K562 (cell line): ENCODE measurements around the gene DEPDC4. TPM values are rescaled to one million over a fixed set of nuclear protein-coding genes. Genes with fewer than 3 reads are reported as not detected.

ENCODE experiments used
- ATAC-seq: fragments of 200-7000 bp; cut with Tn5 transposase; 3 replicates; pipeline ENCODE4 v1.9.1; 2020; ENCODE audit warnings: moderate library complexity
- BruUV-seq: library from RNA; stranded (reverse); fragments of 400-500 nt; replicated peaks from 2 replicates; lab custom pipeline; 2021; lab: Mats Ljungman, UMichigan
- CTCF ChIA-PET: fragments of 300-600 bp; formaldehyde crosslinking; extraction: SDS; loops from one replicate; lab custom pipeline; 2021; ENCODE audit warnings: low intra/inter-chr PET ratio; lab: Yijun Ruan, JAX
- POLR2A ChIA-PET: fragments of 300-600, 350-650 bp; sonication (Branson Sonifier 250); formaldehyde crosslinking; extraction: SDS; loops from one replicate; lab custom pipeline; 2021; ENCODE audit warnings: antibody characterized with exemption, inconsistent platforms; lab: Yijun Ruan, JAX
- DNase-seq, 4 experiments: peaks; one replicate each; pipeline versions ENCODE4 v3.0.0 to v3.0.0-alpha.2; 2011 to 2018; ENCODE audit warnings: low spot score in 3 of 4, mixed read lengths in 3 of 4; ENCODE audit errors: extremely low read depth in 1 of 4
- FAIRE-seq: peaks from 2 replicates; lab custom pipeline; 2011; peaks lifted over from hg19 to GRCh38; lab: Jason Lieb, UNC
- H2AFZ ChIP-seq: 2 replicates; pipeline ENCODE4 v1.6.0; 2011; ENCODE audit warnings: low read depth, low read length, control low read depth, inconsistent platforms
- H3K27ac ChIP-seq: fragments of 200-600 bp; 3 replicates; pipeline ENCODE4 v1.8.0; 2011; ENCODE audit warnings: low read depth, mild to moderate bottlenecking, control low read depth, inconsistent platforms, low read length, moderate library complexity, mixed read lengths; ENCODE audit errors: extremely low read depth
- H3K27me3 ChIP-seq, 2 experiments: fragments of 300-600 bp in 1 of 2; 2 replicates in 1 of 2; 3 replicates in 1 of 2; pipeline versions ENCODE4 v1.6.0 to v1.8.0; 2011; ENCODE audit warnings: inconsistent platforms in 2 of 2, low read length in 2 of 2, mild to moderate bottlenecking in 1 of 2, mixed read lengths in 1 of 2, moderate library complexity in 1 of 2; ENCODE audit not compliant: control insufficient read depth in 2 of 2, insufficient read depth in 2 of 2
- H3K36me3 ChIP-seq: fragments of 300-600 bp; 3 replicates; pipeline ENCODE4 v1.8.0; 2011; ENCODE audit warnings: mild to moderate bottlenecking, low read length, inconsistent platforms; ENCODE audit not compliant: control insufficient read depth, insufficient read depth
- H3K4me1 ChIP-seq, 2 experiments: fragments of 200-600 bp in 1 of 2; replicated peaks in 1 of 2; 2 replicates in 1 of 2; 3 replicates in 1 of 2; pipeline versions ENCODE4 v1.5.1 to v1.8.0; 2011; ENCODE audit warnings: inconsistent platforms in 2 of 2, low read length in 2 of 2, mild to moderate bottlenecking in 1 of 2, mixed read lengths in 1 of 2, moderate library complexity in 1 of 2; ENCODE audit not compliant: control insufficient read depth in 2 of 2, insufficient read depth in 2 of 2
- H3K4me2 ChIP-seq: 2 replicates; pipeline ENCODE4 v1.6.1; 2011; ENCODE audit warnings: low read length, control low read depth, inconsistent platforms, mixed read lengths; ENCODE audit not compliant: insufficient read depth
- H3K4me3 ChIP-seq: fragments of 200-600 bp; sonication (generic), shearing (Covaris generic); 2 replicates; pipeline ENCODE4 v1.5.1; 2016; ENCODE audit warnings: control low read depth, inconsistent platforms
- H3K79me2 ChIP-seq: fragments of 200-600 bp; 3 replicates; pipeline ENCODE4 v1.8.0; 2011; ENCODE audit warnings: low read length, inconsistent platforms; ENCODE audit not compliant: control insufficient read depth, insufficient read depth
- H3K9ac ChIP-seq, 2 experiments: 2 replicates each; pipeline versions ENCODE4 v1.6.0 to v1.6.1; 2011; ENCODE audit warnings: low read depth in 2 of 2, low read length in 2 of 2, control low read depth in 1 of 2, inconsistent platforms in 1 of 2, mild to moderate bottlenecking in 1 of 2, mixed read lengths in 1 of 2; ENCODE audit not compliant: insufficient read depth in 1 of 2
- H3K9me1 ChIP-seq: one replicate; pipeline ENCODE4 v1.6.0; 2011; ENCODE audit warnings: inconsistent platforms, mild to moderate bottlenecking, low read length, moderate library complexity; ENCODE audit not compliant: control insufficient read depth, insufficient read depth
- H3K9me3 ChIP-seq: replicated peaks from 2 replicates; pipeline ENCODE4 v1.5.1; 2011; ENCODE audit warnings: low read depth, low read length, inconsistent platforms; ENCODE audit not compliant: control insufficient read depth, insufficient read depth
- H4K20me1 ChIP-seq: replicated peaks from 2 replicates; pipeline ENCODE4 v1.6.1; 2011; ENCODE audit warnings: low read length, inconsistent platforms, mixed read lengths; ENCODE audit not compliant: control insufficient read depth, insufficient read depth
- FOXM1 ChIP-seq, 2 experiments: fragments of 450-650 bp in 1 of 2; sonication (generic) in 1 of 2; formaldehyde crosslinking in 1 of 2; IDR thresholded peaks; 2 replicates each; pipeline versions ENCODE4 v1.6.1 to v1.9.0; 2017 to 2022; ENCODE audit warnings: low read depth in 2 of 2, mild to moderate bottlenecking in 2 of 2, missing genetic modification reagents in 1 of 2, moderate library complexity in 1 of 2
- MED1 ChIP-seq: sonication (generic); formaldehyde crosslinking; IDR thresholded peaks from 2 replicates; pipeline ENCODE4 v1.8.1; 2023; ENCODE audit warnings: missing genetic modification reagents, borderline replicate concordance
- MEF2A ChIP-seq: IDR thresholded peaks from 2 replicates; pipeline ENCODE4 v1.6.1; 2011; ENCODE audit warnings: low read depth, mild to moderate bottlenecking, low read length, moderate library complexity; ENCODE audit not compliant: control insufficient read depth
- MYBL2 ChIP-seq, 2 experiments: fragments of 450-650 bp in 1 of 2; sonication (generic) in 1 of 2; formaldehyde crosslinking in 1 of 2; IDR thresholded peaks; 2 replicates each; pipeline versions ENCODE4 v1.6.1 to v1.8.1; 2017 to 2022; ENCODE audit warnings: borderline replicate concordance in 1 of 2, inconsistent platforms in 1 of 2, low read depth in 1 of 2, mild to moderate bottlenecking in 1 of 2, missing genetic modification reagents in 1 of 2, moderate library complexity in 1 of 2
- NBN ChIP-seq: fragments of 450-650 bp; IDR thresholded peaks from 2 replicates; pipeline ENCODE4 v1.6.1; 2016; ENCODE audit warnings: low read depth, mild to moderate bottlenecking
- SREBF2 ChIP-seq: sonication (generic); formaldehyde crosslinking; IDR thresholded peaks from 2 replicates; pipeline ENCODE4 v1.4.0; 2020; ENCODE audit warnings: mild to moderate bottlenecking, missing genetic modification reagents
- TAL1 ChIP-seq: fragments of 450-650 bp; IDR thresholded peaks from 2 replicates; pipeline ENCODE4 v1.6.1; 2016; ENCODE audit warnings: mild to moderate bottlenecking
- TCFL5 ChIP-seq: fragments of 250-450 bp; sonication (Bioruptor Pico); conservative IDR thresholded peaks from 2 replicates; pipeline ENCODE4 v1.6.1; 2021; ENCODE audit warnings: mild to moderate bottlenecking, moderate library complexity, matching md5 sums
- ZNF263 ChIP-seq: sonication (generic); formaldehyde crosslinking; IDR thresholded peaks from 2 replicates; pipeline ENCODE4 v1.8.0; 2022; ENCODE audit warnings: mild to moderate bottlenecking, missing genetic modification reagents, borderline replicate concordance
- WGBS: fragments of 100-300 bp; shearing (Covaris generic); methylation state at CpG from one replicate; pipeline ENCODE4 v1.1.6; 2016; ENCODE audit warnings: low coverage, mixed read lengths; ENCODE audit not compliant: insufficient coverage; ENCODE audit errors: missing lambda C conversion rate; 5-methylcytosine and 5-hydroxymethylcytosine counted together
- in situ Hi-C: fragments of 300-500 bp; cut with MboI; formaldehyde crosslinking; loops from 4 replicates; pipeline ENCODE4 v1.15.0; 2018; ENCODE audit warnings: inconsistent platforms, mixed read lengths
- intact Hi-C: fragments of 100-400 bp; cut with micrococcal nuclease; formaldehyde crosslinking; loops from 2 replicates; pipeline ENCODE4 v1.14.2; 2022
- polyA plus RNA-seq, 8 experiments: library from polyadenylated mRNA; depleted of rRNA in 4 of 8; stranded (reverse) in 5 of 8; unstranded in 3 of 8; fragments of >200 nt; fragmentation: Nextera tagmentation in 2 of 8; fragmentation: Illumina TruSeq in 1 of 8; extraction: Ambion mirVana in 2 of 8; extraction: Trizol in 1 of 8; gene quantifications; 2 replicates each; pipeline versions ENCODE4 v1.2.1 to v1.2.3, GENCODE V29; 2011 to 2014; ENCODE audit warnings: inconsistent platforms in 1 of 8, missing spikeins in 1 of 8
- total RNA-seq, 7 experiments: library from RNA; depleted of rRNA in 6 of 7; stranded (reverse); fragments of >200 nt in 6 of 7; fragmentation: Illumina TruSeq in 2 of 7; extraction: Trizol in 2 of 7; gene quantifications; 2 replicates each; pipeline versions ENCODE4 v1.2.1 to v1.2.3, GENCODE V29; 2011 to 2021; ENCODE audit warnings: low replicate concordance in 1 of 7
- TF ChIP-seq, protein P1 (sequence below): fragments of 250-450 bp; sonication (Bioruptor Pico); IDR thresholded peaks from 2 replicates; pipeline ENCODE4 v1.9.0; 2021; ENCODE audit warnings: mild to moderate bottlenecking
- TF ChIP-seq, protein P2 (sequence below), 2 experiments: fragments of 450-650 bp in 1 of 2; sonication (generic) in 1 of 2; formaldehyde crosslinking in 1 of 2; IDR thresholded peaks; 2 replicates each; pipeline versions ENCODE4 v1.7.1 to v1.9.0; 2016 to 2022; ENCODE audit warnings: inconsistent platforms in 1 of 2, mild to moderate bottlenecking in 1 of 2, missing genetic modification reagents in 1 of 2

The DEPDC4 gene
- total and polyA plus RNA-seq, 9 of the 15 experiments (the other 6 are each of a cell fraction or from before 2014, with no cell fraction given): 3.6 to 13.2 (median 7.4) TPM

DNA sequence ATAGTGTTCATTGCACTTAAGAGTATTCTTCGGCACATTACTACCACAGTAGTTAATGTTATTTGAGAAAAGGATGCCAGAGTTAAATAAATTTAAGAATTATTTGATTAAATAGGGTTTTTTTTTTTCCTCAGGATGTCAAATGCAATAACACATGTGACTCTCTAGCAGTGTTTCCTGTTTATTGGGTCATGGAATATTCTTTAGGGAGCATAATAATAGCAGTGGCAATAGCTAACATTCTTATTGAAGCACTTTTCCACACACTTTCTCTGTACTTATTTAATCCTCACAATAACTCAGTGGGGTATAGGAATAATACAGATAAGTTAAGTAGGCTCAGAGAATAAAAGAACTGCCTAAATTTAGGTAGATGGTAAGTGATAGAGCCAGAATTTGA, 44.4 kb upstream of the DEPDC4 start:
- no peak overlapping the region for H3K27ac ChIP-seq
- peaks cover 47% of the 10 kb centered on the region for H3K36me3 ChIP-seq
- H4K20me1 ChIP-seq: no peaks in the 10 kb centered on the region
- H3K4me2 ChIP-seq: no peak overlapping the region
- ATAC-seq (no peak), DNase-seq (no peak), FAIRE-seq (no peak)
- in situ Hi-C loops (no loop called here), intact Hi-C loops (no loop called here)
- TF ChIP-seq, protein P1, sequence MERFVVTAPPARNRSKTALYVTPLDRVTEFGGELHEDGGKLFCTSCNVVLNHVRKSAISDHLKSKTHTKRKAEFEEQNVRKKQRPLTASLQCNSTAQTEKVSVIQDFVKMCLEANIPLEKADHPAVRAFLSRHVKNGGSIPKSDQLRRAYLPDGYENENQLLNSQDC: no peak
- TF ChIP-seq FOXM1 (IDR thresholded peaks at IDR 0.05; ENCODE audit: low read depth) (no peak), FOXM1 (CRISPR knock-in tag; IDR thresholded peaks at IDR 0.05; ENCODE audit: low read depth) (no peak), MYBL2 (IDR thresholded peaks at IDR 0.05; ENCODE audit: low read depth) (no peak), MYBL2 (CRISPR knock-in tag; IDR thresholded peaks at IDR 0.05; ENCODE audit: borderline replicate concordance) (no peak), MEF2A (no peak), SREBF2 (no peak), TCFL5 (CRISPR knock-in tag) (no peak), NBN (no peak), TAL1 (no peak), ZNF263 (no peak), MED1 (no peak)
- TF ChIP-seq, protein P2, sequence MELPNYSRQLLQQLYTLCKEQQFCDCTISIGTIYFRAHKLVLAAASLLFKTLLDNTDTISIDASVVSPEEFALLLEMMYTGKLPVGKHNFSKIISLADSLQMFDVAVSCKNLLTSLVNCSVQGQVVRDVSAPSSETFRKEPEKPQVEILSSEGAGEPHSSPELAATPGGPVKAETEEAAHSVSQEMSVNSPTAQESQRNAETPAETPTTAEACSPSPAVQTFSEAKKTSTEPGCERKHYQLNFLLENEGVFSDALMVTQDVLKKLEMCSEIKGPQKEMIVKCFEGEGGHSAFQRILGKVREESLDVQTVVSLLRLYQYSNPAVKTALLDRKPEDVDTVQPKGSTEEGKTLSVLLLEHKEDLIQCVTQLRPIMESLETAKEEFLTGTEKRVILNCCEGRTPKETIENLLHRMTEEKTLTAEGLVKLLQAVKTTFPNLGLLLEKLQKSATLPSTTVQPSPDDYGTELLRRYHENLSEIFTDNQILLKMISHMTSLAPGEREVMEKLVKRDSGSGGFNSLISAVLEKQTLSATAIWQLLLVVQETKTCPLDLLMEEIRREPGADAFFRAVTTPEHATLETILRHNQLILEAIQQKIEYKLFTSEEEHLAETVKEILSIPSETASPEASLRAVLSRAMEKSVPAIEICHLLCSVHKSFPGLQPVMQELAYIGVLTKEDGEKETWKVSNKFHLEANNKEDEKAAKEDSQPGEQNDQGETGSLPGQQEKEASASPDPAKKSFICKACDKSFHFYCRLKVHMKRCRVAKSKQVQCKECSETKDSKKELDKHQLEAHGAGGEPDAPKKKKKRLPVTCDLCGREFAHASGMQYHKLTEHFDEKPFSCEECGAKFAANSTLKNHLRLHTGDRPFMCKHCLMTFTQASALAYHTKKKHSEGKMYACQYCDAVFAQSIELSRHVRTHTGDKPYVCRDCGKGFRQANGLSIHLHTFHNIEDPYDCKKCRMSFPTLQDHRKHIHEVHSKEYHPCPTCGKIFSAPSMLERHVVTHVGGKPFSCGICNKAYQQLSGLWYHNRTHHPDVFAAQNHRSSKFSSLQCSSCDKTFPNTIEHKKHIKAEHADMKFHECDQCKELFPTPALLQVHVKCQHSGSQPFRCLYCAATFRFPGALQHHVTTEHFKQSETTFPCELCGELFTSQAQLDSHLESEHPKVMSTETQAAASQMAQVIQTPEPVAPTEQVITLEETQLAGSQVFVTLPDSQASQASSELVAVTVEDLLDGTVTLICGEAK (IDR thresholded peaks at IDR 0.05): no peak
- TF ChIP-seq, protein P2 (CRISPR knock-in tag; IDR thresholded peaks at IDR 0.05): no peak
- ChIA-PET CTCF (no interaction called here), POLR2A (interaction anchor here (1.2 kb wide), 1 partner anchor 13 kb away, joined by 3 read pairs; no protein-coding TSS in a partner anchor)
- no TSS peak for BruUV-seq
- no peaks in the 10 kb centered on the region for H3K27me3 ChIP-seq
- no peaks in the 10 kb centered on the region for H3K9me3 ChIP-seq
- H2AFZ ChIP-seq: no peak overlapping the region
- no peaks in the 10 kb centered on the region for H3K79me2 ChIP-seq
- no peak overlapping the region for H3K4me3 ChIP-seq
- 100% methylated on average over 1 of the region's 1 CpG for WGBS
- H3K9me1 ChIP-seq: no peaks in the 10 kb centered on the region
- H3K9ac ChIP-seq: no peak overlapping the region
- no peaks in the 10 kb centered on the region for H3K4me1 ChIP-seq
